SIG-M5 treated with dmso at 0.1 percent for 504 hours (cell line): ENCODE data around the gene GID4.

ENCODE experiments used
- DNase-seq: peaks from one replicate; lab custom pipeline; 2025; ENCODE audit not compliant: unreplicated experiment; lab: John Stamatoyannopoulos, UW

The GID4 gene

DNA sequence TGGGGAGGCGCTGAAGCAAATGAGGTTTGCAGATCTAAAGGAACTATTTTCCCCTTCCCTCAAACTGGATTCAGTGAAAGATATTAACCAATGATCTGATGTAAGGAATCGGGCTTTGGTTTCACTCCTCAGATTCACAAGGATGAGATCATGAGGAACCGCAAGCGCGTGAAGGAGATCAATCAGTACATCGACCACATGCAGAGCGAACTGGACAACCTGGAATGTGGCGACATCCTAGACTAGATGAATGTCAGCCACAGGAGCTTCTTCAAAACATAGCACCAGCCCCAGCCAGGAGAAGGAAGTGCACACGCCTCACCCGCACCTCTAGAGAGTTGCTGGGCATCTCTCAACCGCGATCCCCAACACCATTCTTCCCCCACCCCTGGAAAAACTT lies 22.8 kb upstream of the GID4 start:
- no peak for DNase-seq

DNA sequence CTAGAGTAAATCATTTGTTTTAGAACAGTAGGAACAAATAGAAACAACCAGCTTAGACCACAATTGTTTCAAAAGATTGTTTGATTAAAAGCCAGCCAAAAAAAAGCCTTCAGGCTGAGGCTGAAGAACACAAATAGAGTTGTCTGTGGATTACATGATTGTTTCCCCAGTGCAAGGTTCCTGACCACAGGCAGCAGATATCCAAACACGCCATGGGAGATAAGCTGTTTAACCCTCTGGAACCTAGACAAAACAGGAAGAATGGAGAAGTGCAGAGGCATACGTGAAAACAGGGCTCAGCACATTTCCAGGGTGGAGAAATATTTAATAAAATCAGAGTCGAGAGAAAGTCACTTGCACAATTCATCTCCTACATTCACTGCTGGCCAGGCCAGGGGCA lies 21.2 kb upstream of the GID4 start:
- DNase-seq = no peak

DNA sequence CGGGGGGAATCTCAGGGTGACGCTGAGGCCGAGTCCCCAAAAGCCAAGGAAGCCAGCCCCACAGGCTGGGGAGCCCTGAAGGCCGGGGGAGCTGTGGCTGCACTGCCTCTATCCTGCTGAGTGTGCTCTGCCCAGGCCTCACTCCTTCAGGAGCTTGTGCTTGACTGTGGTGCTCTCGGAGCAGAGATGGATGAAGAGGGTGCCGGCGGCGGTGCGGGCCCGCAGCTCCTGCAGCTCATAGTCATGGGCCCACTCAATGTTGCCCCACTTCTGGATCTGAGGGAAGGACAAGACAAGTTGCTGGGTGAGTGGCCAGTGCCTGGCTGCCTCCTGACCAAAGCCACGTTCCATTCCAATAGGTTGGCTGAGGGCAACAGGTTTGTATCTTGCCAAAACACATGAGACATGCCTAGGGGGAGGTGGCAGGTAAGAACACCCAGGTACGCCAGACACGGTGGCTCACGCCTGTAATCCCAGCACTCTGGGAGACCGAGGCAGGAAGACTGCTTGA lies 20.7 kb upstream of the GID4 start:
- DNase-seq = no peak

GRCh38 chr17:18019838-18020154 lies 19.4 kb upstream of the GID4 start:
- DNase-seq = no peak

GRCh38 chr17:18020971-18021370 lies 18.2 kb upstream of the GID4 start:
- DNase-seq = no peak

DNA sequence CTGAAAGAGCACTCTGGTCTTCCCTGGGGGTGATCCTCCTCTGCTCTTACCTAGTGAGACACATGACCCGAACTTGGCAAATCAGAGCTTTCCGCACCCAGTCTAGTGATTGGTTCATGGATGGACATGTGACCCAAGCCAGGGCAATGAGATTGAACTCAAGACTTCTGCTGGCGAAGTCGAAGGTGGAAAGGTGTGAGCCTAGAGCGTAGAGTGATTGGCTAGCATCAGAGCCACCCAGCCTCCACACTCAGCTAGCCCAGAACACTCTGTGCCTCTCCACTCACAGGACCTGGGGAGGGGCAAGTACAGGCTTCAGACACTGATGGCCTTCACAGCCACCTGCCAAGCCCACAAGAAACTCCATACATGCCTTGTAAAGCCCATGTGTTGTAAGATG lies 17.8 kb upstream of the GID4 start:
- no peak for DNase-seq

DNA sequence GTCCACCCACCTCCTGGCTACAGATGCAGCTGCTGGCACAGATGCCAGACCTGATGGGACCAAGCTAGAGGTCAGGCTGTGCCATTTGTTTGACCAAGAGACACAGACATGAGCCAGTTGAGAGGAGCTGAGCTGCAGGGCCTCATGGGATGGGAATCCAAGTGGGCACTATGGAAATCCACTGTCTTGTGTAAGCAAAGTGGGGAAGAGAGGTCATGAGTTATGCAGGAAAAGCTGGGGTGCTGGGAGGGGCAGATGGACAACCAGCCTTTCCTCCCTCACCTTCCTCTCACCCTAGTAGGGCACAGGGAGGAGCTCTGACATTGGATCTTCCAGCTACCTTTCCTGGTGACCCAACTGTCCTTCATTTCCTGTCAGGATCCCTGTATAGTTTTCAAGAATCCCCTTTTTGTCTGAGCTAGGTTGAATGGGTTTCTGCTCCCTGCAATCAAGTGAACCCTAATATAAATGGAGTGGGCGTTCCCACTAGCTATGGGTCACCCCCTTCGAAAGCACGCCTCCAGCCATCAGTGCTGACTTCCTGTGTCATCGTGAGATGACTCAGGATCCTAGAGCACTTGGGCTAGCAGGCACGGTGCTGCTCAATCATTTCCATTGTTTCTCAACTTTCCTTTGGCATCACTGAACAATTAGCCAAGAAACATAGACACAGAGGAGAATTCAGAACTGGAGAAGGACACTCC lies 13.8 kb upstream of the GID4 start:
- DNase-seq = no peak

GRCh38 chr17:18025945-18026776 lies 13.0 kb upstream of the GID4 start:
- DNase-seq = no peak

DNA sequence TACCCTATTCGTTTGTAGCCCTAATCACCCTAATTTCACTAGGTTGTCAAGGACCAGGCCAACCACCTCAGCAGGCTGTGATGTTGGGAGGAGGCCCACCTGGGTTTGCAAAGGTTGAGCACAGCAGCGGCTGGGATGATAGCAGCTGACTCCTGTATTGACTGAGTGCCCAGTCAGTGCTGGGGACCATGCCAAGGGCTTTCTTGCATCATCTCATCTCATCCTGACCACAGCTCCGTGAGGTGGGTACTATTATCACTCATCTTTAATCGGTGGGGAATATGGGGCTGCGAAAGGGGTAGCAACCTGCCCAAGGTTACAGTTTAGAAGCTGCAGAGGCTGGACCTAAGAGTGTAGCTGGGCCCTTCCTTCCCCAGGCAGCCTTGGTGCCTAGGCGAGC lies 11.9 kb upstream of the GID4 start:
- DNase-seq = no peak

DNA sequence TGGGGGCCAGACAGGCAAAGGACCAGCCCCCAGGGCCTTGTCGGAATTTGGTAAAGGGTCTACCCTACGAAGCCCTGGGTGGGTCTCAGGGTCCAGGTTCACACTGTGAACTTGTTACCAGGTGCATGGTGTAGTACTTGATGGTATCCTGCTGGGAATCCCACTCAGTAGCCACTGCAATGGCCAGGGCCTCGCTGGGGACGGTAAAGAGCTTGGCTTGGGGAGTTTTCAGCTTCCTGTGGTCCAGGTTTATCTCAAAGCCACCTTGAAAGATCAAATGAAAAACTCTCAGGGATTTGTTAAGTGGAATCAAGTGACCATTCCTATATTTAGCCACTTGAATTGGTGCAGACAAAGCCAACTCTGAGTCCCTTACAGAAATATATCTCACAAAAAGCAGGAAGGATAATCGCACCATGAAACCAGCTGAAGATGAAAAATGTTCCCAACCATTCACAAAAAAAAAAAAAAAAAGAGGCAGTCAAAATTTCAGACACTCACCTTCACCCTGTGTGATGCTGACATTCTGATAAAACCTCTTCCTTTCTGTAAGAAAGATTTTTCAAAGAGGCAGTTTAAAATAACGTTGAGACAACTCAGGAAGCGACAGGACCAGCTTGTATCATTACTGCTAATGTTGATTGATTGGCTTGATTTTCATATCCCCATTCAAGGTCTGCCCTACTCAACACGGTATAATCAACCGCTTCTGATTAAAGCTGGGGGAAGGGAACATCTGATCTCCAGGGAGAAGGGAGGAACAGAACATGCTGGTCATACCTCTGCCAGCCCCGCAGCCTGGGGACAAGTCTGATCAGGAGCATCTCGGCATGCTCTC lies 10.9 kb upstream of the GID4 start:
- no peak for DNase-seq

DNA sequence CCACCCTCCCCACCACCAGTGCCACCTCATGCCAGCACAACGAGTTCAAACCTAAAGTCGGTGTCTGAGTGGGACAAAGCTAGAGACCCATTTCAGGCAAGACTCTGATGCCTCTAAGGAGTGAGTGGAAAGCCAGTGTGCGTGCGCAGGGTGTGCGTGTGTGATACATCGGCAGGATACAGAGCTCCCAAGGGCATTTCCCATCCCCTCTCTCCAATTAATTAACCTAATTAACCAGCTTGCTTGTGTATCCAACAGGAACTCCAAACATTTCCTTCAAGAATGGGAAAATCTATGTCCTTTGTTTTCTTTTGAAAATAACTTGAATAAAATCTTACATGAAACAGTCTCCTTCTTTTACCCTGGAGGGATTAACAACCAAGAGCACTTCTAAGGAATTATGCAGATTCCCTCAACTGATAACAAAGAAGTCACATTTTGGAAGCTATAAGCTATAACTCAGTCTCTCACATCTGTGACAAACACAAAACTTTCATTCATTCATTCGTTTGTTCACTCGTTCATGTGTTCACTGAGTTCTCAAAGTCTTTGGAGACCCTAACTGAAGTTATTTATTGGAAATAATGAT lies 10.2 kb upstream of the GID4 start:
- DNase-seq = no peak

- no peak for DNase-seq
Observed at GRCh38 chr17:18031955-18032354, 7.3 kb upstream of the GID4 start.

DNA sequence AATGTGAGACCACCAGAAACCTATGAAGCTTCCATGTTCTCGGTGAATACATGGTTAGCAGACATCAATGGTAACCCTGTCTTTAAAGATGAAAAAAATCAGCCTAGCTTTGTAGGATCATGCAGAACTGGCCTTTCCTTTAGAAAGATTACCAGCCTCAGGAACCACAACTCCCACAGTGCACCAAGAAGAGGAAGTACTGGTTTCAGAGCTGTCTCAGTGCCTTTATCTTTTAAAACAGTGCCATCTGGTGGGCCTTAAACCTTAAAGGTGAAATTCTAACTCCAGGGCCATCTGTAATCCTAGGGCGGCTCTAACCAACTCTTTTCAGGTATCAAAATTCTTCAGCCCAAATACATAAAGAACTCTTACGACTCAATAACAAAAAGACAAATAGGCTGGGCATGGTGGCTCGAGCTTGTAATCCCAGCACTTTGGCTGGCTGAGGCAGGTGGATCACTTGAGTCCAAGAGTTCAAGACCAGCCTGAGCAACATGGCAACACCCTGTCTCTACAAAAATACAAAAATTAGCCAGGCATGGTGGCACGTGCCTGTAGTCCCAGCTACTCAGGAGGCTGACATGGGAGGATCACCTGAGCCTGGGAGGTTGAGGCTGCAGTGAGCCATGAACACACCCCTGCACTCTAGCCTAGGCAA lies 5.6 kb upstream of the GID4 start:
- peak; percentile 94 for DNase-seq

DNA sequence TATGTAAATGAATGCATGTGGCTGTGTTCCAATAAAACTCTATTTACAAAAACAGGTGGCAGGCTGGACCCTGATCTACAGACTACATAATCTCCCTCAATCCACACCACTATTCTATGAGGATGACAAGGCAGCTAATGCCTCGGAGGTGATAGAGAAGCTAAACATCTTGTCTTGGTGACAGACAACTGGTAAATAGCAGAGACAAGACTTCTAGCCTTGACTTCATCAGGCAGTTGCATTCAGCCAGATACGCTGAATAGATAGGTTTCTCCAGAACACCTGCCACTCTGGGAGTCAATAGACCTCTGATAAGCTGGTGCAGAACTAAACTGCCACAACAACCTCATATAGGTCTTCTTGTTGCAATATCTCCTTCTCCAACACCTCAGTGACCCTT lies 3.5 kb upstream of the GID4 start:
- no peak for DNase-seq

DNA sequence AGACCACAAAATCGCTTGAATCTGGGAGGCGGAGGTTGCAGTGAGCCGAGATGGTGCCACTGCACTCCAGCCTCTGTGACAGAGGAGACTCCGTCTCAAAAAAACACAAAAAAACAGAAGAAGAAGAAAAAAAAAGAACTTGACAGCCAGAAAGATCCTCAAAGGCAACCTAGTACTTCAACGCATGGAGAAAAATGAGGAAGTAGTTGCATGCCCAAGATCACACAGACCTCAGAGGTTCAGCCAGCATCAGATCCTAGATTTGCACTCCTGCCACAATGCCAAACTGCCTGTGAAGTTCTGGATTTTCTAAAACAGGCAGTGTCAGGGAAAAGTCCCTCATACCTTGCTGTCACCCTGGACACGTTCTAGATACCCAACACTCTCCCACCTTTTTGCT lies 1.7 kb upstream of the GID4 start:
- peak; percentile 90 for DNase-seq

DNA sequence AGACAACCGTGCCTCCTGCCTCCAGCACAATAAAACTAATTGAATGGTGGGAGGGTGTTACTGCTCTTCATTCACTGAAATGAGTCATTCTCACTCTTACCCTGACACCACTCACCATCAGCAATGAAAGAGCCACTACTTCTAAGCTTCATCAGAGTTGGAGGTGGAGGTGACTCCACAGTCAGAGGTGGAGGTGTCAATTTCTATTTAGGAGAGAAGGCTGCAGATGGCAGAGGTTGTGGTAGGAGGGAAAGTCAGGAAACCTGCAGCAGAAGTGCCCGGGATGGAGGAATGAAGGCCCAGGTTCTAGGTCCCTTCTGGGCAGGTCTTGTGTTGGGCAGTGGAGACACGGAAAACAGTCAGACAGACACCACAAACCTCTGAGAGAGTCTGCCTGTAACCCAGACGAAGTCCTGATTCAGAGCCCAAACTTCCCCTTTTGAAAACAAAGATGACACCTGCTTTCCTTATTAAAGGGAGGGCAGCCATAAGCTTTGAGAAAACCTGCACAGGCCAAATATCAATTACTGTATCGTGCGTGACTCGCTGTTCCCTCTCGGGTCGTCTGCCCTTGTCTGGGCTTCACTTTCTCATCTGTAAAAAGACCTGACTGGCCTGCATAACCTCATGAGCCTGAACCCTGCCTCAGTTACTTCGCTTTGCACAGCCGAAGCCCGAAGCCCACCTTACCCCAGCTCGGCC lies 908 bp upstream of the GID4 start:
- DNase-seq = peak; percentile 80

- DNase-seq = no peak
Observed at GRCh38 chr17:18039535-18040260, 490 bp downstream of the GID4 start.

GRCh38 chr17:18040261-18040858 lies 1.2 kb downstream of the GID4 start:
- DNase-seq = no peak

GRCh38 chr17:18041776-18042175 lies 2.6 kb downstream of the GID4 start:
- DNase-seq = peak; percentile 17
